ENCODE measurements around the gene PIK3R1. TPM values are rescaled to one million over a fixed set of nuclear protein-coding genes. Genes with fewer than 3 reads are reported as not detected.

The PIK3R1 gene
- total and polyA plus RNA-seq, 2 experiments from 2014 or later: 5.9 to 9.8 TPM

DNA sequence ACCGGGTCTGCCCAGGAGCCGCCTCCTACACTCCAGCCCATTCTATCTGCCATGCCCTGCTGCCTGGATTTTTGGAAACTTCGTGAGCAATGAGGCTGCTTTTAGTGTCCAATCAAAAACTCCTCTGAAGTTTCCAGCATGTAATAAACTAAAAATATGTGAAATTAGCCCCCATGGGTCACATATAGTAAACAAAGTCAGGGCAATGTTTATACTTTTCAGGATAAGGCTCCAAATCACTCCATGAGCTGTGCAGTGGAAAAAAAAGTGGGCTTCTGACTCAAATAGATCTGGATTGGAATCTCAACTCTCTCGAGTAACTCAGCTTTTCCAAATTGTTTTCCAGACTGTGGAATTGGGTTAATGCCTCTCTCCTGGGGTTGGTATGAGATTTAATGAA is 68.2 kb downstream of the PIK3R1 start:
- Histone ChIP-seq H3K4me1 (ENCODE audit: insufficient read depth) (peaks cover 10% of the 10 kb centered on the region), H3F3A (replicated peaks; ENCODE audit: low read depth) (no peaks in the 10 kb centered on the region), H3K79me2 (replicated peaks; ENCODE audit: insufficient read depth) (no peaks in the 10 kb centered on the region), H2AFZ (no peak overlapping the region), H3K36me3 (ENCODE audit: insufficient read depth) (peaks cover 8% of the 10 kb centered on the region; the same call in 1 of the 2 replicates), H4K20me1 (replicated peaks; ENCODE audit: insufficient read depth) (no peaks in the 10 kb centered on the region), H3K4me3 (no peak overlapping the region), H3K9me2 (ENCODE audit: insufficient read depth) (no peaks in the 10 kb centered on the region), H3K27me3 (ENCODE audit: insufficient read depth) (no peaks in the 10 kb centered on the region), H3K4me2 (no peak overlapping the region), H3K27ac (ENCODE audit: low read depth) (no peak overlapping the region)
- TF ChIP-seq, protein P1, sequence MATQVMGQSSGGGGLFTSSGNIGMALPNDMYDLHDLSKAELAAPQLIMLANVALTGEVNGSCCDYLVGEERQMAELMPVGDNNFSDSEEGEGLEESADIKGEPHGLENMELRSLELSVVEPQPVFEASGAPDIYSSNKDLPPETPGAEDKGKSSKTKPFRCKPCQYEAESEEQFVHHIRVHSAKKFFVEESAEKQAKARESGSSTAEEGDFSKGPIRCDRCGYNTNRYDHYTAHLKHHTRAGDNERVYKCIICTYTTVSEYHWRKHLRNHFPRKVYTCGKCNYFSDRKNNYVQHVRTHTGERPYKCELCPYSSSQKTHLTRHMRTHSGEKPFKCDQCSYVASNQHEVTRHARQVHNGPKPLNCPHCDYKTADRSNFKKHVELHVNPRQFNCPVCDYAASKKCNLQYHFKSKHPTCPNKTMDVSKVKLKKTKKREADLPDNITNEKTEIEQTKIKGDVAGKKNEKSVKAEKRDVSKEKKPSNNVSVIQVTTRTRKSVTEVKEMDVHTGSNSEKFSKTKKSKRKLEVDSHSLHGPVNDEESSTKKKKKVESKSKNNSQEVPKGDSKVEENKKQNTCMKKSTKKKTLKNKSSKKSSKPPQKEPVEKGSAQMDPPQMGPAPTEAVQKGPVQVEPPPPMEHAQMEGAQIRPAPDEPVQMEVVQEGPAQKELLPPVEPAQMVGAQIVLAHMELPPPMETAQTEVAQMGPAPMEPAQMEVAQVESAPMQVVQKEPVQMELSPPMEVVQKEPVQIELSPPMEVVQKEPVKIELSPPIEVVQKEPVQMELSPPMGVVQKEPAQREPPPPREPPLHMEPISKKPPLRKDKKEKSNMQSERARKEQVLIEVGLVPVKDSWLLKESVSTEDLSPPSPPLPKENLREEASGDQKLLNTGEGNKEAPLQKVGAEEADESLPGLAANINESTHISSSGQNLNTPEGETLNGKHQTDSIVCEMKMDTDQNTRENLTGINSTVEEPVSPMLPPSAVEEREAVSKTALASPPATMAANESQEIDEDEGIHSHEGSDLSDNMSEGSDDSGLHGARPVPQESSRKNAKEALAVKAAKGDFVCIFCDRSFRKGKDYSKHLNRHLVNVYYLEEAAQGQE (IDR thresholded peaks at IDR 0.05; ENCODE audit: unreplicated experiment): no peak
- TF ChIP-seq EZH2phosphoT487 (IDR thresholded peaks at IDR 0.05; ENCODE audit: unreplicated experiment): no peak
- TF ChIP-seq EZH2 (IDR thresholded peaks at IDR 0.05; ENCODE audit: low read depth, unreplicated experiment): no peak
- TF ChIP-seq POLR2AphosphoS5 (IDR thresholded peaks at IDR 0.05; ENCODE audit: low read depth): no peak
- TF ChIP-seq NANOG (IDR thresholded peaks at IDR 0.05; ENCODE audit: borderline replicate concordance): no peak
- TF ChIP-seq CREB1 (CRISPR knock-in tag; IDR thresholded peaks at IDR 0.05; ENCODE audit: low read depth): no peak
- TF ChIP-seq, protein P2, sequence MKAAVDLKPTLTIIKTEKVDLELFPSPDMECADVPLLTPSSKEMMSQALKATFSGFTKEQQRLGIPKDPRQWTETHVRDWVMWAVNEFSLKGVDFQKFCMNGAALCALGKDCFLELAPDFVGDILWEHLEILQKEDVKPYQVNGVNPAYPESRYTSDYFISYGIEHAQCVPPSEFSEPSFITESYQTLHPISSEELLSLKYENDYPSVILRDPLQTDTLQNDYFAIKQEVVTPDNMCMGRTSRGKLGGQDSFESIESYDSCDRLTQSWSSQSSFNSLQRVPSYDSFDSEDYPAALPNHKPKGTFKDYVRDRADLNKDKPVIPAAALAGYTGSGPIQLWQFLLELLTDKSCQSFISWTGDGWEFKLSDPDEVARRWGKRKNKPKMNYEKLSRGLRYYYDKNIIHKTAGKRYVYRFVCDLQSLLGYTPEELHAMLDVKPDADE (IDR thresholded peaks at IDR 0.05): no peak
- Mint-ChIP-seq H3K9me3 (no peaks in the 10 kb centered on the region), H3K4me3 (no peak overlapping the region), H3K36me3 (ENCODE audit: low read depth) (peaks cover 16% of the 10 kb centered on the region), H3K27ac (no peak overlapping the region; the same call in 1 of the 2 replicates), H3K27me3 (ENCODE audit: insufficient read depth, low read depth, poor library complexity) (peaks cover 1% of the 10 kb centered on the region), H3K4me1 (peaks cover 22% of the 10 kb centered on the region)
- ATAC-seq (no peak), DNase-seq (ENCODE audit: low spot score) (no peak)

- ATAC-seq (no peak), DNase-seq (ENCODE audit: low spot score) (no peak)
- H3K27me3 ChIP-seq (ENCODE audit: insufficient read depth): no peaks in the 10 kb centered on the region
- H3K4me3 Mint-ChIP-seq: no peak overlapping the region
- no peak overlapping the region for H3K4me2 ChIP-seq
- H3K4me3 ChIP-seq: no peak overlapping the region
- no peaks in the 10 kb centered on the region for H3K9me2 ChIP-seq (ENCODE audit: insufficient read depth)
- no peaks in the 10 kb centered on the region for H3K9me3 Mint-ChIP-seq
- H3K27ac Mint-ChIP-seq: peak overlapping the region; percentile 51; the same call in 1 of the 2 replicates
- H4K20me1 ChIP-seq (replicated peaks; ENCODE audit: insufficient read depth): no peaks in the 10 kb centered on the region
- peaks cover 36% of the 10 kb centered on the region for H3K4me1 Mint-ChIP-seq
- H3K36me3 Mint-ChIP-seq (ENCODE audit: low read depth): peaks cover 10% of the 10 kb centered on the region; the same call in 2 of the 3 replicates
- no peak overlapping the region for H2AFZ ChIP-seq
- no peaks in the 10 kb centered on the region for H3K79me2 ChIP-seq (replicated peaks; ENCODE audit: insufficient read depth)
- TF ChIP-seq, protein P2 (IDR thresholded peaks at IDR 0.05): no peak
- peaks cover 24% of the 10 kb centered on the region for H3K4me1 ChIP-seq (ENCODE audit: insufficient read depth)
- H3K36me3 ChIP-seq (ENCODE audit: insufficient read depth): peaks cover 4% of the 10 kb centered on the region; the same call in 1 of the 2 replicates
- no peak overlapping the region for H3K27ac ChIP-seq (ENCODE audit: low read depth)
- H3F3A ChIP-seq (replicated peaks; ENCODE audit: low read depth): no peaks in the 10 kb centered on the region
- peaks cover 1% of the 10 kb centered on the region for H3K27me3 Mint-ChIP-seq (ENCODE audit: insufficient read depth, low read depth, poor library complexity)
Observed at GRCh38 chr5:68285075-68285840, 69.7 kb downstream of the PIK3R1 start.
